ENCODE results near the gene THADA.
A peak's percentile ranks its signal among the peaks of the same experiment; 100 is the strongest.

THADA gene

DNA sequence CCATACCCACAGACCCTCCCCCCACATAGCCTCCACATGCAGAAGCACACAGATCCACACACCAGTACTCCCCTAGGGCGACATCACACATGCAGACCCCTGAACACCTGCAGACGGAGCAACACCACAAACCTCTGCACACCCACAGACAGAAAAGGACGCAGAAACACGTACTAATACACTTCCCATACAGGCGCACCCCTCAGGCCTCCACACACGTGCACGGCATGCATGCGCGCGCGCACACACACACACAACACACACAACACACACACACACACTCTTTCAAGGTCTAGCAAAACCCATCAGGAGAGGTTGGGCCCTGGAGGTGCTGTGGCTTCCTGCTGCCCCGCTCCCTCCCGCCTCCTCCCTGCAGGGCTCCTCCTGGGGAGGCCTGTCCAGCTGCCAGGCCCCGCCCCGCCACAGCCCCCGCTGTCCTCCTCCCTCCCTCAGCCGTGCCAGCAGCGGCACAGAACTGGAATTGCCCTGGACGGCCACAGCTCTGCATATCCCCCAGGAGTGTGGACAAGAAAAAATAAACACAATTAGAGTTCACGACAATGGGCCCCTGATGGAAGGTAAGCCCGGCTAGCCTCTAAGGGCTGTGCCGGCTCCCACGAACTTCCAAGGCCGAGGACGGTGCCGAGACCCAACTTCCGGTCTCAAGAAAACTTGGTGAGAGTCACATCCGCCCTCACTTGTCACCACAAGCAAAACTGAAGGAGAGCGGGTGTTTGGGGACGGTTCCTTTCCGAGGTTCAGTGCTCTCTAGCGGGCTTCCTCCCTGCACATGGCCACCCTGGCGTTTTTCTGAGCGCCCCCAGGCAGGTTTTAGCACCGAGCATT lies 376.2 kb downstream of the THADA start:
- DNase-seq = peak; percentile 82

DNA sequence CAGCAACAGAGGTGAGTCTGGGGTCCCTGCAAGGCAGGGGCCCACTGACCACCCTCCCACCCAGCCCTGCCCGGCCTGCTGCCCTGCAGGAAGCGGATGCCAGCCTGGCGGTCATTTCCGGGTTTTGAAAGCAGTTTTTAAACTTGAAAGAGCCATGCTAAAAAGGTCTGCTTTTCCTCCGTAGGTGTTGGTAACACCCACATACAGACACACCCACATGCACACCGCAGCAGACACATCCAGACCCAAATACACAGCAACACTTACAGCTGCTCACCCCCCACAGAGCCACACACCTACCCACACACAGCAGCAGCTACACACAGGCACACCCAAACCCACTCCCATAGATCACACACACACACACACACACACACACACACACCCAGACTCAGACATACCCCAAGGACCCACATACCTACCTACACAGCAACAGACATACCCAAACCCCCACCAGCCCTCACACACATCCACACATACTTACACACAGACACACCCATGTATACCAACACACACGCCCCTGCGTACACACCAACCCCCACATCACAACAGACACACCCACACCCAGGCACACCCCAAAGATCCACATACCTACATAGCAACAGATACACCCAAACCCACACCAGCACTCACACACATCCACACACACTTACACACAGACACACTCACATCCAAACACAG lies 377.0 kb downstream of the THADA start:
- DNase-seq = no peak

GRCh38 chr2:43218155-43218701 lies 377.6 kb downstream of the THADA start:
- DNase-seq = peak; percentile 49

DNA sequence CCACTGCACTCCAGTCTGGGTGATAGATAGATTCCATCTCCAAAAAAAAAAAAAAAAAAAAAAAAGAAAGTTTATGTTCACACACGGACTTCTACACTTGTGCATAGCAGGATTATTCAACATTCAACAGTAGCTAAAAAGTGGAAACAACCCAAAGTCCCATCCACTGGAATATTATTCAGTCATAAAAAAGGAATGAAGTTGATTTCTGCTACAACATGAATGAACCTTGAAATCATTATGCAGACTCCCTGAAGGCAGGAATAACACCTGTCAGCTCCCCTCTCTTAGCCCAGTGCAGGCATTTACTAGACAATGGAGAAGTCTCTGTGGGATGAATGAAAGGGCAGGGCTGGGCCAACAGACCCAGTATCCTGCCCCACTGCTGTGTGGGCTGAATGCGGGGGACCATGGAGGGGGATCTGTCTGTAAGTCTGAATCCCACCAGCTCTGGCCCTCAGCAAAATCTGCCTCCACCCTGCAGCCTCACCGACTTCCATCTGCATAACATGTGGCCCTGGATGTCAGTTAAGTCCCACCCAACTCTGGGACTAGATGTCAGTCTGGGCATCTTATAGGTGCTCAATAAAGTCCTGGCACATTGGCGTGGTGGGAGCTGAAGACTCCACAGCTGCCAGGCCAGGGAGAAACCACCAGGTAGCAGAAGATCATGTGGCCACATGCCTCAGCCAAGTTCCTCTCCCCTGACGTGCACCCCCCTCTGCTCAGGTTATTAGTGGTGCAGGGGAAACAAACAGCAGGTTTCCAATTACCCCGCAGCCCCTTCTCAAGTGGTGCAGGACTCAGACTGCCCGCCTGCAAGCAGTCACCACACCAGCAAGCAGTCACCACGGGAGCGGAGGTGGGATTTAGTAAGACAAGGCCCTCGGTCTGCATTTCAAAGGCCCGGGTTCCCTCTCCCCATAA lies 378.3 kb downstream of the THADA start:
- DNase-seq = no peak

- DNase-seq = no peak
Measured at GRCh38 chr2:43216629-43217028, 379.2 kb downstream of the THADA start.

GRCh38 chr2:43215673-43216255 lies 380.1 kb downstream of the THADA start:
- DNase-seq = no peak

DNA sequence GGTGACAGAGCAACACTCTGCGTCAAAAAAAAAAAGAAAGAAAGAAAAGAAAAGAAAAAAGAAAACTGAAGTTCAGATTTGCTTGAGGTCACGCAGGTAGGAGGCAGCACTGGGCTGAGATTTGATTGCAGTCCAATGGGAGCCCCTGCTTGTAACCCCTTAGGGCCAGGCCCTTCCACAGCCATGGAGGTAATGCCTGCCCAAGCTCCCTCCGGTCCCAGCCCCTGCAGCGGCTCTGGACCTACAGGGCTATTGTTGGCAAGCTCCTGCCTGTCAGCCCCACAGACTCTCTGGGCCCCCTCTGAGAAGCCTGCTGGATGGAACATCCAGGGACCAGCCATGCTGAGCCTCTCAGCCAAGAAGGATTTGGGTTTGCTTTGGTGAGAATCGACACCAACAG lies 381.6 kb downstream of the THADA start:
- no peak for DNase-seq

DNA sequence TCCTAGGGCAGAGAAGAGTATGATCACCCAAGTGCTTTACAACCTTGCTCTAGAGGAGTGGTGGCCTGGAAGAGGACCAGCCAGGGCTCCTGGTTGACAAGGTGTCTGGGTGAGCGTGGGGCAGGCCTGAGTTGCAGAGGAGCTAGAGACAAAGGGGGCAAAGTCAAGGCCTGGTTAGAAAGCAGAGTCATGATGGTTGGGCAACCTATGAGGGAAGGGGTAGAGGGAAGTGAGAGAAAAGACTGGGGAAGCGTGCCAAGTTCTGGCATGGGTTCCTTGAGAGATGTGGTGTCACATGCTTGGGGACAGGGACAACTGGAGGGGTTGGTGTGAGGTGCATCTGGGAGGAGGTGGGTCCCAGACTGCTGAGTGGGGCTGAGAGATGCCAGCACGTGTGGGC lies 382.9 kb downstream of the THADA start:
- no peak for DNase-seq

DNA sequence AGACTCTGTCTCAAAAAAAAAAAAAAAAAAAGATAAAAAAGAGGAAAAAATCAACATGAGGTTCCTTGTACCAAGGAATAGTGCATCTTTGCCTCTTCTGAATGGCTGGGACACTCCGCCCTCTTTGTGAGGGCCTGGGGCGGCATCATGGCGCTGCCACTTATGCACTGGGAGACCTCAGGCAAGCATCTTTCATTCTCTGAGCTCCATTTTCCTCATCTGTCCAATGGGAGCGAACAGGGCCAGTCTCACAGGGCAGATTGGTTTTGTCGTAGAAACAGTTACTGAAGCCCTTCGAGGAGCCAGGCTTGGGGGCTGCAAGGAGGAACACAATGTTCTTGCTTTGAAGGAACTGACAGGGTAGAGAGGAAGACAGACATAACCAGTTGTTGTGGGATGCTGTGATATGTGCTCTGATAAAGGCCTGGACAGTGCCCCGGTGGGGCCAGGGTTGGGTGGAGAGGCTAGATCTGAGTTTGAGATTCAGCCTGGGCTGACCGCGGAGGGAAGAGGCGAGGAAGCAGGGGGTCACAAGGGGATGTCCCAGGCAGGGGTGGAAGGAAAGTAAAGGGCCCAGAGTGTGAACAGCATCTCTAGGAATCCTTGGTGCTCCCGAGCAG lies 383.5 kb downstream of the THADA start:
- no peak for DNase-seq

GRCh38 chr2:43210467-43211303 lies 385.2 kb downstream of the THADA start:
- peak; percentile 87 for DNase-seq

DNA sequence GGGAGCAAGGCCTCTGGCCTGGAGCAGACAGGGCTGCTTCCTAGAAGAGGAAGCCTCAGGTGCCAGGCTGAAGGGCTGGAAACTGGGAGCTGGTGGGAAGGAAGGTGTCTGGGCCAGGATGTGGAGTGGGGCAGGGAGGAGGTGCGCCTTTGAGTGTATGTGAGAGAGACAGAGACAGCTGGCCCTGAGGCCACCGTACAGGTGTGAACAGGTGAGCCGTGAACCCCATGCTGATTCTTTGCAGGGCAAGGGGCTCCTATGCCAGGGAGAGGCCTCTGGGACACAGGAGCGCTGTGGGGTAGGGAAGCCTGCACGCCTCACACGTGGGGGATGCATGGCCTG lies 385.7 kb downstream of the THADA start:
- no peak for DNase-seq

DNA sequence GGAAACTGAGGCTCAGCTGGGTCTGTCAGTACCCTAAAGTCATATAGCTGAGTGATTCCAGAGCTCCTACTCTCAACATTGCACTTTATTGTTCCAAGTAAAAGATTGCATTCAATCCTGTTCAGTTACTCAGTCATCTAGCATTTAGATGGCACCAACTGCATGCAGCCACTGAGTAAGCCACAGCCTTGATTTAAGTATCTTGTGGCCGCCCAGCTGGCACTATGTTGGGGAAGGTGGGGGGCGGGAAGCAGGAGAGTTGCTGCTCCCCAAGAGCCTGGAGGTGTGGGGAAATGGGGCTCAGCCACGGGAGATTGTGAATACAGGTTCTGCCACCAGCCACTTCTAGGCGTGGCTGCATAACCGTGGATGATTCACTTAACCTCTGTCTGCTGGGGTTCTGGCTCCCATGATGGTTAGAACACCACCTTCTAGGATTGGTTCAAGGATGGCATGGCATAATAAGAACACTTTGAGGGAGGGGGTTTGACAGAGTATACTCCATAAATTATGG lies 386.6 kb downstream of the THADA start:
- DNase-seq = no peak

DNA sequence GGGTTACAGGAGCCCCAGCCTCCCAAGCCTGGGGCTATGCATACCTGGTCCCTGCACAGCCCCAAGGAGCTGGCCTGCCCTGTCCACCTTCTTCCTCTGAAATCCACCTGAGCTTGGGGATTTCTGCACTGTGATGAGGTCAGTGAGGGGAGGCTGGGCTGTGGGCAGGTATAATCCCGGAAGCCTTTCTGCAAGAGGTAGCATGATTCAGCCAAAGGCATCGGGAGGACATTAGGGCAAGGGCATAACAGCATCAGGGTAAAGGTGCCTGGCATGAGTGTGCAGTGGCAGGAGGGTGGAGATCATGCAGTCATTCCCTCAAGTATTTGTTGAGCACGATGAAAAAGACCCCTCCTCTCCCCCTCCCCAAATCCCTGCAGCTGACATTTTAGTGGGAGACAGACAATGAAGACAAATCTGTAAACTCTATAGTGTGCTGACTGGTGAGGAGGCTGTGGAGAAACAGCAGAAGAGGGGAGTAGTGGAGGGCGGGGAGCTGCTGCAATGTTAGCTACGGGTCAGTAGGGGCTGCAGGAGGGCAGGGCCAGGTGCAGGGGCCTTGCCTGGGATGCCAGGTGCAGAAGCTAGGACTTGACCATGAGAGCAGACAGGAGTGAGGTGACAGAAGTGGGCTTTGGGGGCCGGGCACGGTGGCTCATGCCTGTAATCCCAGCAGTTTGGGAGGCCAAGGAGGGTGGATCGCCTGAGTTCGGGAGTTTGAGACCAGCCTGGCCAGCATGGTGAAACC lies 388.1 kb downstream of the THADA start:
- no peak for DNase-seq

- DNase-seq = no peak
Measured at GRCh38 chr2:43206602-43207001, 389.2 kb downstream of the THADA start.

DNA sequence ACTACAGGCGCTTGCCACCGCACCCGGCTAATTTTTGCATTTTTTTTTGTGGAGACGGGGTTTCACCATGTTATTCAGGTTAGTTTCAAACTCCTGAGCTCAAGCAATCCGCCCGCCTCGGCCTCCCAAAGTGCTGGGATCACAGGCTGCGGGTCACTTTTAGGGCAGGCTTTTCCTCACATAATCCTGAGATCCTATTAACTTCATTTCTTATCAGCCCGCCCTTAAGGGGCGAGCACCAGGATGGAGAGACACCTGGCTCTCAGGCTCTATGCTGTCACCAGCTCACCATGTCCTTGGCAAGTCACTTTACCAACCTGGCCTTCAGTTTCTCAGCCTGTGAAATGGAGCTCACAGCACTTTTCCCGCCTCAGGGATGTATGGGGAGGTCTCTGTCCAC lies 392.5 kb downstream of the THADA start:
- DNase-seq = no peak

DNA sequence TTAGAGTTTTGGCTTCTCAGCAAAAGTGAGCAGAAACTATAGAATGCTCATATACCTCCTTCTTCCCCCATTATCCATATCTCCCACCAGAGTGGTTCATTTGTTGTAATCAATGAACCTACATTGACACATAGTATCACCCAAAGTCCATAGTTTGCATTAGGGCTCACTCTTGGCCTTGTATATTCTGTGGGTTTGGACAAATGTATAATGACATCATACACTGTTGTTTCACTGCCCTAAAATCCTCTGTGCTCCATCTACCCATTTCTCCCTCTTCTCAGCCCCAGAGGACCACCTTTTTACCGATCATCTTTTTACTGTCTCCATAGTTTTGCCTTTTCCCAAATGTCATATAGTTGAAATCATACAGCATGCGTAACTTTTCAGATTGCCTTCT lies 393.5 kb downstream of the THADA start:
- no peak for DNase-seq

- DNase-seq = no peak
Measured at GRCh38 chr2:43201497-43201896, 394.3 kb downstream of the THADA start.

GRCh38 chr2:43201016-43201415 lies 394.8 kb downstream of the THADA start:
- DNase-seq = no peak

- no peak for DNase-seq
Measured at GRCh38 chr2:43199492-43200488, 396.0 kb downstream of the THADA start.

All from fibroblast of skin of right biceps (primary cell).